K562 (cell line): ENCODE measurements around the gene CHD6. TPM values are rescaled to one million over a fixed set of nuclear protein-coding genes. Genes with fewer than 3 reads are reported as not detected.

ENCODE experiments used
- ATAC-seq: fragments of 200-7000 bp; cut with Tn5 transposase; 3 replicates; pipeline ENCODE4 v1.9.1; 2020; ENCODE audit warnings: moderate library complexity
- BruUV-seq: library from RNA; stranded (reverse); fragments of 400-500 nt; replicated peaks from 2 replicates; lab custom pipeline; 2021; lab: Mats Ljungman, UMichigan
- CTCF ChIA-PET: fragments of 300-600 bp; formaldehyde crosslinking; extraction: SDS; loops from one replicate; lab custom pipeline; 2021; ENCODE audit warnings: low intra/inter-chr PET ratio; lab: Yijun Ruan, JAX
- POLR2A ChIA-PET: fragments of 300-600, 350-650 bp; sonication (Branson Sonifier 250); formaldehyde crosslinking; extraction: SDS; loops from one replicate; lab custom pipeline; 2021; ENCODE audit warnings: antibody characterized with exemption, inconsistent platforms; lab: Yijun Ruan, JAX
- DNase-seq, 4 experiments: peaks; one replicate each; pipeline versions ENCODE4 v3.0.0 to v3.0.0-alpha.2; 2011 to 2018; ENCODE audit warnings: low spot score in 3 of 4, mixed read lengths in 3 of 4; ENCODE audit errors: extremely low read depth in 1 of 4
- FAIRE-seq: peaks from 2 replicates; lab custom pipeline; 2011; peaks lifted over from hg19 to GRCh38; lab: Jason Lieb, UNC
- H2AFZ ChIP-seq: 2 replicates; pipeline ENCODE4 v1.6.0; 2011; ENCODE audit warnings: low read depth, low read length, control low read depth, inconsistent platforms
- H3K27ac ChIP-seq: fragments of 200-600 bp; 3 replicates; pipeline ENCODE4 v1.8.0; 2011; ENCODE audit warnings: low read depth, mild to moderate bottlenecking, control low read depth, inconsistent platforms, low read length, moderate library complexity, mixed read lengths; ENCODE audit errors: extremely low read depth
- H3K27me3 ChIP-seq, 2 experiments: fragments of 300-600 bp in 1 of 2; 2 replicates in 1 of 2; 3 replicates in 1 of 2; pipeline versions ENCODE4 v1.6.0 to v1.8.0; 2011; ENCODE audit warnings: inconsistent platforms in 2 of 2, low read length in 2 of 2, mild to moderate bottlenecking in 1 of 2, mixed read lengths in 1 of 2, moderate library complexity in 1 of 2; ENCODE audit not compliant: control insufficient read depth in 2 of 2, insufficient read depth in 2 of 2
- H3K36me3 ChIP-seq: fragments of 300-600 bp; 3 replicates; pipeline ENCODE4 v1.8.0; 2011; ENCODE audit warnings: mild to moderate bottlenecking, low read length, inconsistent platforms; ENCODE audit not compliant: control insufficient read depth, insufficient read depth
- H3K4me1 ChIP-seq, 2 experiments: fragments of 200-600 bp in 1 of 2; replicated peaks in 1 of 2; 2 replicates in 1 of 2; 3 replicates in 1 of 2; pipeline versions ENCODE4 v1.5.1 to v1.8.0; 2011; ENCODE audit warnings: inconsistent platforms in 2 of 2, low read length in 2 of 2, mild to moderate bottlenecking in 1 of 2, mixed read lengths in 1 of 2, moderate library complexity in 1 of 2; ENCODE audit not compliant: control insufficient read depth in 2 of 2, insufficient read depth in 2 of 2
- H3K4me2 ChIP-seq: 2 replicates; pipeline ENCODE4 v1.6.1; 2011; ENCODE audit warnings: low read length, control low read depth, inconsistent platforms, mixed read lengths; ENCODE audit not compliant: insufficient read depth
- H3K4me3 ChIP-seq: fragments of 200-600 bp; sonication (generic), shearing (Covaris generic); 2 replicates; pipeline ENCODE4 v1.5.1; 2016; ENCODE audit warnings: control low read depth, inconsistent platforms
- H3K79me2 ChIP-seq: fragments of 200-600 bp; 3 replicates; pipeline ENCODE4 v1.8.0; 2011; ENCODE audit warnings: low read length, inconsistent platforms; ENCODE audit not compliant: control insufficient read depth, insufficient read depth
- H3K9ac ChIP-seq, 2 experiments: 2 replicates each; pipeline versions ENCODE4 v1.6.0 to v1.6.1; 2011; ENCODE audit warnings: low read depth in 2 of 2, low read length in 2 of 2, control low read depth in 1 of 2, inconsistent platforms in 1 of 2, mild to moderate bottlenecking in 1 of 2, mixed read lengths in 1 of 2; ENCODE audit not compliant: insufficient read depth in 1 of 2
- H3K9me1 ChIP-seq: one replicate; pipeline ENCODE4 v1.6.0; 2011; ENCODE audit warnings: inconsistent platforms, mild to moderate bottlenecking, low read length, moderate library complexity; ENCODE audit not compliant: control insufficient read depth, insufficient read depth
- H3K9me3 ChIP-seq: replicated peaks from 2 replicates; pipeline ENCODE4 v1.5.1; 2011; ENCODE audit warnings: low read depth, low read length, inconsistent platforms; ENCODE audit not compliant: control insufficient read depth, insufficient read depth
- H4K20me1 ChIP-seq: replicated peaks from 2 replicates; pipeline ENCODE4 v1.6.1; 2011; ENCODE audit warnings: low read length, inconsistent platforms, mixed read lengths; ENCODE audit not compliant: control insufficient read depth, insufficient read depth
- DACH1 ChIP-seq: fragments of 450-650 bp; IDR thresholded peaks from 2 replicates; pipeline ENCODE4 v1.6.1; 2018; ENCODE audit not compliant: partially characterized antibody
- HEY1 ChIP-seq: fragments of 250-450 bp; sonication (Bioruptor Pico); IDR thresholded peaks from 2 replicates; pipeline ENCODE4 v1.5.0; 2020; ENCODE audit warnings: mild to moderate bottlenecking, moderate library complexity, borderline replicate concordance
- MECOM ChIP-seq: fragments of 250-450 bp; sonication (Bioruptor Pico); IDR thresholded peaks from 2 replicates; pipeline ENCODE4 v1.8.0; 2022; ENCODE audit warnings: inconsistent platforms
- NR3C1 ChIP-seq: sonication (generic); formaldehyde crosslinking; IDR thresholded peaks from 2 replicates; pipeline ENCODE4 v1.8.1; 2022; ENCODE audit warnings: missing genetic modification reagents
- PCBP1 ChIP-seq: fragments of 200-400 bp; formaldehyde crosslinking; IDR thresholded peaks from 2 replicates; pipeline ENCODE4 v1.6.1; 2018; ENCODE audit warnings: mild to moderate bottlenecking, low read depth, low read length; ENCODE audit not compliant: poor library complexity, severe bottlenecking
- TAL1 ChIP-seq: fragments of 450-650 bp; IDR thresholded peaks from 2 replicates; pipeline ENCODE4 v1.6.1; 2016; ENCODE audit warnings: mild to moderate bottlenecking
- TBP ChIP-seq: optimal IDR thresholded peaks from 2 replicates; pipeline ENCODE3; 2011; ENCODE audit warnings: low read depth, low read length, improper control_type of control experiment
- TOE1 ChIP-seq, 2 experiments: fragments of 450-650 bp in 1 of 2; sonication (generic) in 1 of 2; formaldehyde crosslinking in 1 of 2; IDR thresholded peaks; 2 replicates each; pipeline versions ENCODE4 v1.7.1 to v1.8.0; 2016 to 2022; ENCODE audit warnings: borderline replicate concordance in 2 of 2, mild to moderate bottlenecking in 2 of 2, antibody characterized with exemption in 1 of 2, inconsistent platforms in 1 of 2, low read depth in 1 of 2, missing genetic modification reagents in 1 of 2, moderate library complexity in 1 of 2
- XRCC3 ChIP-seq: fragments of 450-650 bp; IDR thresholded peaks from 2 replicates; pipeline ENCODE4 v1.6.1; 2017; ENCODE audit warnings: mild to moderate bottlenecking, moderate library complexity
- ZNF586 ChIP-seq: fragments of 450-650 bp; formaldehyde crosslinking; conservative IDR thresholded peaks from 2 replicates; pipeline ENCODE4 v1.4.0; 2020; ENCODE audit warnings: mild to moderate bottlenecking, moderate library complexity
- WGBS: fragments of 100-300 bp; shearing (Covaris generic); methylation state at CpG from one replicate; pipeline ENCODE4 v1.1.6; 2016; ENCODE audit warnings: low coverage, mixed read lengths; ENCODE audit not compliant: insufficient coverage; ENCODE audit errors: missing lambda C conversion rate; 5-methylcytosine and 5-hydroxymethylcytosine counted together
- in situ Hi-C: fragments of 300-500 bp; cut with MboI; formaldehyde crosslinking; loops from 4 replicates; pipeline ENCODE4 v1.15.0; 2018; ENCODE audit warnings: inconsistent platforms, mixed read lengths
- intact Hi-C: fragments of 100-400 bp; cut with micrococcal nuclease; formaldehyde crosslinking; loops from 2 replicates; pipeline ENCODE4 v1.14.2; 2022
- polyA plus RNA-seq, 8 experiments: library from polyadenylated mRNA; depleted of rRNA in 4 of 8; stranded (reverse) in 5 of 8; unstranded in 3 of 8; fragments of >200 nt; fragmentation: Nextera tagmentation in 2 of 8; fragmentation: Illumina TruSeq in 1 of 8; extraction: Ambion mirVana in 2 of 8; extraction: Trizol in 1 of 8; gene quantifications; 2 replicates each; pipeline versions ENCODE4 v1.2.1 to v1.2.3, GENCODE V29; 2011 to 2014; ENCODE audit warnings: inconsistent platforms in 1 of 8, missing spikeins in 1 of 8
- total RNA-seq, 7 experiments: library from RNA; depleted of rRNA in 6 of 7; stranded (reverse); fragments of >200 nt in 6 of 7; fragmentation: Illumina TruSeq in 2 of 7; extraction: Trizol in 2 of 7; gene quantifications; 2 replicates each; pipeline versions ENCODE4 v1.2.1 to v1.2.3, GENCODE V29; 2011 to 2021; ENCODE audit warnings: low replicate concordance in 1 of 7
- TF ChIP-seq, protein P1 (sequence below): fragments of 200-600 bp; sonication (generic); IDR thresholded peaks from one replicate; pipeline ENCODE4 v1.6.1; 2012; ENCODE audit warnings: mild to moderate bottlenecking, low read depth, low read length, inconsistent platforms

Gene CHD6
- total and polyA plus RNA-seq, 9 of the 15 experiments (the other 6 are each of a cell fraction or from before 2014, with no cell fraction given), result 3.9 to 24.2 (median 12.8) TPM

DNA sequence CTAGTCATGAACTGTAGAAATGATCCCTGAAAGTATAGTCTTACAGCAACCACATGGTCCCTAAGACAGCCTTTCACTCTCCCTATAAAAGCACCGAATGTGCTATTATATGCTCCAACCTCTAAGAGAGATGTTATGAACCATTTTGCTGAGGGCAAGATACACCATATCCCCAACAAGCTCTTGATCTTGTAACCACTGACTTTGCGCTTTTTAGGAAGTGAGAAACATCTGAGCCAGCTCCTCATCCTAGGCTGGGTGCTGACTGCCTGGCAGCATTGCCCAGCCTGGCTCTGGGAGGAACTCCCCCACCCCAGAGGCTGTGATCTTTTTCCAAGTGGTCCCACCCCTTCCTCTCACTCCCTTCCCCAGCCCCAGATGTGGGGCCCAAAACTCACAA is 248.5 kb downstream of the CHD6 start (continued):
- TF ChIP-seq TOE1 (IDR thresholded peaks at IDR 0.05; ENCODE audit: borderline replicate concordance) (no peak), TOE1 (CRISPR knock-in tag; IDR thresholded peaks at IDR 0.05; ENCODE audit: borderline replicate concordance, low read depth) (no peak)

DNA sequence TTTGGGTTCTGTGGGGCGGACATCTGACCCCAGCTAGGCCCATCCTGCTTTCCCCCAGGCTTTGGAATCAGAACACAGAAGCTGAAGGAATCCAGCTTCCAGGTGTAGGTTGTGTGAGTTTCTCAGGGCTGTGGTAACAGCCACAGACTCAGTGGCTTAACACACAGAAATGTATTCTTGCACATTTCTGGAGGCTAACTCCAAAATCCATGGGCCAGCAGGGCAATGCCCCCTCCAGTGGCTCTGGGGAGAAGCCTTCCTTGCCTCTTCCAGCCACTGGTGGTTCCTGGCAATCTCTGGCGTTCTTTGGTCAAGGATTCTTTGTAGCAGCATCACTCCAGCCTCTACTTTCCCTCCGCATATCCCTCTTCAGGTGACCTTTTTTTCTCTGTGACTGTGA is 250.2 kb downstream of the CHD6 start:
- intact Hi-C loops, result no loop called here
- DNase-seq, result no peak
- H3K79me2 ChIP-seq, result no peaks in the 10 kb centered on the region
- no peaks in the 10 kb centered on the region for H3K9me1 ChIP-seq
- H3K36me3 ChIP-seq, result no peaks in the 10 kb centered on the region
- no peak for FAIRE-seq
- H3K27ac ChIP-seq, result no peak overlapping the region
- no TSS peak for BruUV-seq
- no peak for ATAC-seq
- no peaks in the 10 kb centered on the region for H3K9me3 ChIP-seq
- no peak overlapping the region for H2AFZ ChIP-seq
- H3K9ac ChIP-seq, result no peak overlapping the region
- in situ Hi-C loops, result no loop called here
- POLR2A ChIA-PET, result no interaction called here
- peaks cover 31 to 58% of the 10 kb centered on the region in 2 experiments; a peak in 4 of 5 replicates for H3K27me3 ChIP-seq
- H3K4me1 ChIP-seq, result peaks cover 0 to 20% of the 10 kb centered on the region in 2 experiments; a peak in 2 of 5 replicates
- CTCF ChIA-PET, result no interaction called here
- no peak overlapping the region for H3K4me2 ChIP-seq
- WGBS, result 7% methylated on average over 3 of the region's 3 CpGs
- no peak overlapping the region for H3K4me3 ChIP-seq
- peaks cover 18% of the 10 kb centered on the region for H4K20me1 ChIP-seq
- TF ChIP-seq MECOM (CRISPR knock-in tag) (no peak), HEY1 (no peak), NR3C1 (no peak), TBP (no peak), PCBP1 (no peak), TAL1 (no peak), DACH1 (no peak), ZNF586 (no peak), XRCC3 (no peak)
- TF ChIP-seq, protein P1, sequence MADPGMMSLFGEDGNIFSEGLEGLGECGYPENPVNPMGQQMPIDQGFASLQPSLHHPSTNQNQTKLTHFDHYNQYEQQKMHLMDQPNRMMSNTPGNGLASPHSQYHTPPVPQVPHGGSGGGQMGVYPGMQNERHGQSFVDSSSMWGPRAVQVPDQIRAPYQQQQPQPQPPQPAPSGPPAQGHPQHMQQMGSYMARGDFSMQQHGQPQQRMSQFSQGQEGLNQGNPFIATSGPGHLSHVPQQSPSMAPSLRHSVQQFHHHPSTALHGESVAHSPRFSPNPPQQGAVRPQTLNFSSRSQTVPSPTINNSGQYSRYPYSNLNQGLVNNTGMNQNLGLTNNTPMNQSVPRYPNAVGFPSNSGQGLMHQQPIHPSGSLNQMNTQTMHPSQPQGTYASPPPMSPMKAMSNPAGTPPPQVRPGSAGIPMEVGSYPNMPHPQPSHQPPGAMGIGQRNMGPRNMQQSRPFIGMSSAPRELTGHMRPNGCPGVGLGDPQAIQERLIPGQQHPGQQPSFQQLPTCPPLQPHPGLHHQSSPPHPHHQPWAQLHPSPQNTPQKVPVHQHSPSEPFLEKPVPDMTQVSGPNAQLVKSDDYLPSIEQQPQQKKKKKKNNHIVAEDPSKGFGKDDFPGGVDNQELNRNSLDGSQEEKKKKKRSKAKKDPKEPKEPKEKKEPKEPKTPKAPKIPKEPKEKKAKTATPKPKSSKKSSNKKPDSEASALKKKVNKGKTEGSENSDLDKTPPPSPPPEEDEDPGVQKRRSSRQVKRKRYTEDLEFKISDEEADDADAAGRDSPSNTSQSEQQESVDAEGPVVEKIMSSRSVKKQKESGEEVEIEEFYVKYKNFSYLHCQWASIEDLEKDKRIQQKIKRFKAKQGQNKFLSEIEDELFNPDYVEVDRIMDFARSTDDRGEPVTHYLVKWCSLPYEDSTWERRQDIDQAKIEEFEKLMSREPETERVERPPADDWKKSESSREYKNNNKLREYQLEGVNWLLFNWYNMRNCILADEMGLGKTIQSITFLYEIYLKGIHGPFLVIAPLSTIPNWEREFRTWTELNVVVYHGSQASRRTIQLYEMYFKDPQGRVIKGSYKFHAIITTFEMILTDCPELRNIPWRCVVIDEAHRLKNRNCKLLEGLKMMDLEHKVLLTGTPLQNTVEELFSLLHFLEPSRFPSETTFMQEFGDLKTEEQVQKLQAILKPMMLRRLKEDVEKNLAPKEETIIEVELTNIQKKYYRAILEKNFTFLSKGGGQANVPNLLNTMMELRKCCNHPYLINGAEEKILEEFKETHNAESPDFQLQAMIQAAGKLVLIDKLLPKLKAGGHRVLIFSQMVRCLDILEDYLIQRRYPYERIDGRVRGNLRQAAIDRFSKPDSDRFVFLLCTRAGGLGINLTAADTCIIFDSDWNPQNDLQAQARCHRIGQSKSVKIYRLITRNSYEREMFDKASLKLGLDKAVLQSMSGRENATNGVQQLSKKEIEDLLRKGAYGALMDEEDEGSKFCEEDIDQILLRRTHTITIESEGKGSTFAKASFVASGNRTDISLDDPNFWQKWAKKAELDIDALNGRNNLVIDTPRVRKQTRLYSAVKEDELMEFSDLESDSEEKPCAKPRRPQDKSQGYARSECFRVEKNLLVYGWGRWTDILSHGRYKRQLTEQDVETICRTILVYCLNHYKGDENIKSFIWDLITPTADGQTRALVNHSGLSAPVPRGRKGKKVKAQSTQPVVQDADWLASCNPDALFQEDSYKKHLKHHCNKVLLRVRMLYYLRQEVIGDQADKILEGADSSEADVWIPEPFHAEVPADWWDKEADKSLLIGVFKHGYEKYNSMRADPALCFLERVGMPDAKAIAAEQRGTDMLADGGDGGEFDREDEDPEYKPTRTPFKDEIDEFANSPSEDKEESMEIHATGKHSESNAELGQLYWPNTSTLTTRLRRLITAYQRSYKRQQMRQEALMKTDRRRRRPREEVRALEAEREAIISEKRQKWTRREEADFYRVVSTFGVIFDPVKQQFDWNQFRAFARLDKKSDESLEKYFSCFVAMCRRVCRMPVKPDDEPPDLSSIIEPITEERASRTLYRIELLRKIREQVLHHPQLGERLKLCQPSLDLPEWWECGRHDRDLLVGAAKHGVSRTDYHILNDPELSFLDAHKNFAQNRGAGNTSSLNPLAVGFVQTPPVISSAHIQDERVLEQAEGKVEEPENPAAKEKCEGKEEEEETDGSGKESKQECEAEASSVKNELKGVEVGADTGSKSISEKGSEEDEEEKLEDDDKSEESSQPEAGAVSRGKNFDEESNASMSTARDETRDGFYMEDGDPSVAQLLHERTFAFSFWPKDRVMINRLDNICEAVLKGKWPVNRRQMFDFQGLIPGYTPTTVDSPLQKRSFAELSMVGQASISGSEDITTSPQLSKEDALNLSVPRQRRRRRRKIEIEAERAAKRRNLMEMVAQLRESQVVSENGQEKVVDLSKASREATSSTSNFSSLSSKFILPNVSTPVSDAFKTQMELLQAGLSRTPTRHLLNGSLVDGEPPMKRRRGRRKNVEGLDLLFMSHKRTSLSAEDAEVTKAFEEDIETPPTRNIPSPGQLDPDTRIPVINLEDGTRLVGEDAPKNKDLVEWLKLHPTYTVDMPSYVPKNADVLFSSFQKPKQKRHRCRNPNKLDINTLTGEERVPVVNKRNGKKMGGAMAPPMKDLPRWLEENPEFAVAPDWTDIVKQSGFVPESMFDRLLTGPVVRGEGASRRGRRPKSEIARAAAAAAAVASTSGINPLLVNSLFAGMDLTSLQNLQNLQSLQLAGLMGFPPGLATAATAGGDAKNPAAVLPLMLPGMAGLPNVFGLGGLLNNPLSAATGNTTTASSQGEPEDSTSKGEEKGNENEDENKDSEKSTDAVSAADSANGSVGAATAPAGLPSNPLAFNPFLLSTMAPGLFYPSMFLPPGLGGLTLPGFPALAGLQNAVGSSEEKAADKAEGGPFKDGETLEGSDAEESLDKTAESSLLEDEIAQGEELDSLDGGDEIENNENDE, result no peak
